ENCODE measurements around the gene TRIM54.

GRCh38 chr2:27308359-27308881, 26.2 kb downstream of the TRIM54 start, which contains the start of gene UCN:
- TF ChIP-seq CTCF (IDR thresholded peaks at IDR 0.05) (no peak), EZH2 (IDR thresholded peaks at IDR 0.05) (no peak), EZH2phosphoT487 (IDR thresholded peaks at IDR 0.05) (no peak)

Measured in neural progenitor cell (in vitro differentiated cells).